Measurements from ENCODE around the gene LRRC37A. TPM values are rescaled to one million over a fixed set of nuclear protein-coding genes. Genes with fewer than 3 reads are reported as not detected.

LRRC37A gene
- total and polyA plus RNA-seq, 10 of the 15 experiments (the other 5 are each of a cell fraction or from before 2014, with no cell fraction given) = 0.18 to 4.0 (median 2.4) TPM

GRCh38 chr17:46266656-46267544 lies 28.0 kb upstream of the LRRC37A start (continued):
- TF ChIP-seq ZNF622 (IDR thresholded peaks at IDR 0.05) = no peak
- TF ChIP-seq, protein P1, sequence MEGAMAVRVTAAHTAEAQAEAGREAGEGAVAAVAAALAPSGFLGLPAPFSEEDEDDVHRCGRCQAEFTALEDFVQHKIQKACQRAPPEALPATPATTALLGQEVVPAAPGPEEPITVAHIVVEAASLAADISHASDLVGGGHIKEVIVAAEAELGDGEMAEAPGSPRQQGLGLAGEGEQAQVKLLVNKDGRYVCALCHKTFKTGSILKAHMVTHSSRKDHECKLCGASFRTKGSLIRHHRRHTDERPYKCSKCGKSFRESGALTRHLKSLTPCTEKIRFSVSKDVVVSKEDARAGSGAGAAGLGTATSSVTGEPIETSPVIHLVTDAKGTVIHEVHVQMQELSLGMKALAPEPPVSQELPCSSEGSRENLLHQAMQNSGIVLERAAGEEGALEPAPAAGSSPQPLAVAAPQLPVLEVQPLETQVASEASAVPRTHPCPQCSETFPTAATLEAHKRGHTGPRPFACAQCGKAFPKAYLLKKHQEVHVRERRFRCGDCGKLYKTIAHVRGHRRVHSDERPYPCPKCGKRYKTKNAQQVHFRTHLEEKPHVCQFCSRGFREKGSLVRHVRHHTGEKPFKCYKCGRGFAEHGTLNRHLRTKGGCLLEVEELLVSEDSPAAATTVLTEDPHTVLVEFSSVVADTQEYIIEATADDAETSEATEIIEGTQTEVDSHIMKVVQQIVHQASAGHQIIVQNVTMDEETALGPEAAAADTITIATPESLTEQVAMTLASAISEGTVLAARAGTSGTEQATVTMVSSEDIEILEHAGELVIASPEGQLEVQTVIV (IDR thresholded peaks at IDR 0.05; ENCODE audit: borderline replicate concordance, partially characterized antibody) = no peak
- no peak for TF ChIP-seq ZBTB4 (CRISPR knock-in tag; IDR thresholded peaks at IDR 0.05)
- no peak; the same call in 1 of the 2 replicates for TF ChIP-seq NBN (IDR thresholded peaks at IDR 0.05)
- TF ChIP-seq, protein P2, sequence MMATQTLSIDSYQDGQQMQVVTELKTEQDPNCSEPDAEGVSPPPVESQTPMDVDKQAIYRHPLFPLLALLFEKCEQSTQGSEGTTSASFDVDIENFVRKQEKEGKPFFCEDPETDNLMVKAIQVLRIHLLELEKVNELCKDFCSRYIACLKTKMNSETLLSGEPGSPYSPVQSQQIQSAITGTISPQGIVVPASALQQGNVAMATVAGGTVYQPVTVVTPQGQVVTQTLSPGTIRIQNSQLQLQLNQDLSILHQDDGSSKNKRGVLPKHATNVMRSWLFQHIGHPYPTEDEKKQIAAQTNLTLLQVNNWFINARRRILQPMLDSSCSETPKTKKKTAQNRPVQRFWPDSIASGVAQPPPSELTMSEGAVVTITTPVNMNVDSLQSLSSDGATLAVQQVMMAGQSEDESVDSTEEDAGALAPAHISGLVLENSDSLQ (IDR thresholded peaks at IDR 0.05) = no peak
- TF ChIP-seq EGR1 (IDR thresholded peaks at IDR 0.05; ENCODE audit: borderline replicate concordance in 1 of 2, low read depth in 2 of 2, low read length in 2 of 2) = peak; percentile 21 to 60
- TF ChIP-seq HDGF (IDR thresholded peaks at IDR 0.05) = no peak
- TF ChIP-seq ZNF687 (IDR thresholded peaks at IDR 0.05) = peak; percentile 93
- no peak for TF ChIP-seq FOS (IDR thresholded peaks at IDR 0.05; ENCODE audit: borderline replicate concordance, extremely low read depth, insufficient read length)
- peak; percentile 73; the same call in 1 of the 2 replicates for TF ChIP-seq RB1 (IDR thresholded peaks at IDR 0.05; ENCODE audit: borderline replicate concordance)
- TF ChIP-seq MEF2A (IDR thresholded peaks at IDR 0.05; ENCODE audit: insufficient read depth, low read depth, low read length) = 0 out of 2 replicates have a peak, but pooled peaks have one; percentile 19
- TF ChIP-seq ZNF592 (IDR thresholded peaks at IDR 0.05) = no peak

Measured in GM12878 (cell line).